SK-N-MC (cell line): ENCODE results near the gene RAB7A.
A peak's percentile ranks its signal among the peaks of the same experiment; 100 is the strongest.

Experiments
- DNase-seq: peaks from one replicate; pipeline ENCODE4 v3.0.0-alpha.2; 2011; ENCODE audit warnings: low read depth, low spot score
- H3K27ac ChIP-seq: fragments of 200-600 bp; sonication (generic); 2 replicates; pipeline ENCODE4 v1.5.1; 2016; ENCODE audit warnings: mixed run types
- H3K36me3 ChIP-seq: fragments of 200-600 bp; sonication (generic); 2 replicates; pipeline ENCODE4 v1.6.1; 2017; ENCODE audit warnings: antibody characterized with exemption, low read length, mixed read lengths; ENCODE audit not compliant: insufficient read depth
- H3K4me3 ChIP-seq: fragments of 200-600 bp; sonication (generic); 2 replicates; pipeline ENCODE4 v1.5.1; 2016
- H3K9ac ChIP-seq: fragments of 200-600 bp; sonication (generic); 2 replicates; pipeline ENCODE4 v1.8.0; 2017; ENCODE audit warnings: mixed run types, mixed read lengths; ENCODE audit not compliant: insufficient read length
- H3K9me3 ChIP-seq: fragments of 200-600 bp; sonication (generic); 2 replicates; pipeline ENCODE4 v1.6.1; 2017; ENCODE audit warnings: low read depth, mild to moderate bottlenecking, antibody characterized with exemption, low read length, moderate library complexity, mixed read lengths
- EZH2 ChIP-seq: fragments of 200-600 bp; sonication (generic); IDR thresholded peaks from one replicate; pipeline ENCODE4 v1.6.1; 2017; ENCODE audit warnings: antibody characterized with exemption
- FOXP2 ChIP-seq: optimal IDR thresholded peaks from 2 replicates; pipeline ENCODE3; 2011; ENCODE audit warnings: mild to moderate bottlenecking, moderate library complexity; ENCODE audit not compliant: insufficient read depth; ENCODE audit errors: extremely low read length, control extremely low read depth
- POLR2AphosphoS5 ChIP-seq: IDR thresholded peaks from 2 replicates; pipeline ENCODE4 v1.6.1; 2012; ENCODE audit warnings: mild to moderate bottlenecking, low read depth, low read length, borderline replicate concordance

RAB7A gene

DNA sequence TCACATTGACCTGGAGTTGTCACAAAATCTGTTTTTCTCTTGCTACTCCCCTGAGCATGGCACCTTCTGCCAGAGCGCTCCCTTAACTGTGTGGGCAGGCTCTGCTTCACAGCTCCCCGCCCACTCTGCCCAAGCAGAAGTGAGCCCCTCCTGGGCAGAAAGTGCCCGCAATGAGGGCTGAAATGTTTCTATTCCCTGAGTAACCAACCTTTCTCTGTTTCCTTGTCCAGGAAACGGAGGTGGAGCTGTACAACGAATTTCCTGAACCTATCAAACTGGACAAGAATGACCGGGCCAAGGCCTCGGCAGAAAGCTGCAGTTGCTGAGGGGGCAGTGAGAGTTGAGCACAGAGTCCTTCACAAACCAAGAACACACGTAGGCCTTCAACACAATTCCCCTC lies 87.1 kb downstream of the RAB7A start:
- Histone ChIP-seq H3K9me3 (no peaks in the 10 kb centered on the region), H3K9ac (peak overlapping the region; percentile 17), H3K4me3 (peak overlapping the region; percentile 32; the same call in 1 of the 2 replicates), H3K36me3 (peaks cover 93% of the 10 kb centered on the region), H3K27ac (peak overlapping the region; percentile 93)
- TF ChIP-seq POLR2AphosphoS5 (no peak), EZH2 (no peak), FOXP2 (no peak)
- no peak for DNase-seq

DNA sequence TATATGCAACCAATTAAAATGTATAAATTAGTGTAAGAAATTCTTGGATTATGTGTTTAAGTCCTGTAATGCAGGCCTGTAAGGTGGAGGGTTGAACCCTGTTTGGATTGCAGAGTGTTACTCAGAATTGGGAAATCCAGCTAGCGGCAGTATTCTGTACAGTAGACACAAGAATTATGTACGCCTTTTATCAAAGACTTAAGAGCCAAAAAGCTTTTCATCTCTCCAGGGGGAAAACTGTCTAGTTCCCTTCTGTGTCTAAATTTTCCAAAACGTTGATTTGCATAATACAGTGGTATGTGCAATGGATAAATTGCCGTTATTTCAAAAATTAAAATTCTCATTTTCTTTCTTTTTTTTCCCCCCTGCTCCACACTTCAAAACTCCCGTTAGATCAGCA lies 88.1 kb downstream of the RAB7A start:
- no peak for TF ChIP-seq EZH2
- no peak for TF ChIP-seq FOXP2
- no peak for TF ChIP-seq POLR2AphosphoS5
- DNase-seq: peak; percentile 87
- Histone ChIP-seq H3K9ac (peak overlapping the region; percentile 39), H3K27ac (peak overlapping the region; percentile 93), H3K9me3 (no peaks in the 10 kb centered on the region), H3K4me3 (peak overlapping the region; percentile 32), H3K36me3 (peaks cover 94% of the 10 kb centered on the region)

DNA sequence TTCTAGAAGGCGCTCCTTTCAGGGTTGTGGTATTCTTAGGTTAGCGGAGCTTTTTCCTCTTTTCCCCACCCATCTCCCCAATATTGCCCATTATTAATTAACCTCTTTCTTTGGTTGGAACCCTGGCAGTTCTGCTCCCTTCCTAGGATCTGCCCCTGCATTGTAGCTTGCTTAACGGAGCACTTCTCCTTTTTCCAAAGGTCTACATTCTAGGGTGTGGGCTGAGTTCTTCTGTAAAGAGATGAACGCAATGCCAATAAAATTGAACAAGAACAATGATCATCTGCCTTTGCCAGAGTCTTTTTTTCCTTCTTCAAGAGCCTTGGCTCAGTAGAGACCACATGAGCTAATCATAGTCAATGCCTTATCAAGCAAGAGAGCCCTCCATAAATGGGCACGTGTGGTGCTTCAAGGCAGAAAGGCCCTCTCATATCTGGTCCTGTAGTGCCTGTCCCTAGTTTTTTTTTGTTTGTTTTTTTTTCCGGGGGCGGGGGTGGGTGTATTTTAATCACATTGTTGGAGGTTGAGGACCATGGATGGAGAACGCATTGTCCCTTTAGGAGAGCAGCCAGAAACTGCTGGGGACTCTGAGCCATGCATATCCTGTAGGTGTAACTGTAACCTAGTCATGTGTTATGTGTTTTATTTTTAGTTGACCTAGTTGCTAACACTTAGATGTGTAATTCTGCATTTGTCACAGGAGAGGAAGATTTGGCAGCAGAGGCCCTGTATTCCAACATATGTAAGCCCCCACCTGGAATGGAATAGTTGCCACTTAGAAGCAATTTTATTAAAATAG lies 88.7 kb downstream of the RAB7A start:
- H3K9ac ChIP-seq: no peak overlapping the region
- peaks cover 92% of the 10 kb centered on the region for H3K36me3 ChIP-seq
- H3K9me3 ChIP-seq: no peaks in the 10 kb centered on the region
- TF ChIP-seq FOXP2: no peak
- no peak for TF ChIP-seq EZH2
- no peak for TF ChIP-seq POLR2AphosphoS5
- peak overlapping the region; percentile 93 for H3K27ac ChIP-seq
- DNase-seq: no peak
- H3K4me3 ChIP-seq: peak overlapping the region; percentile 32; the same call in 1 of the 2 replicates

DNA sequence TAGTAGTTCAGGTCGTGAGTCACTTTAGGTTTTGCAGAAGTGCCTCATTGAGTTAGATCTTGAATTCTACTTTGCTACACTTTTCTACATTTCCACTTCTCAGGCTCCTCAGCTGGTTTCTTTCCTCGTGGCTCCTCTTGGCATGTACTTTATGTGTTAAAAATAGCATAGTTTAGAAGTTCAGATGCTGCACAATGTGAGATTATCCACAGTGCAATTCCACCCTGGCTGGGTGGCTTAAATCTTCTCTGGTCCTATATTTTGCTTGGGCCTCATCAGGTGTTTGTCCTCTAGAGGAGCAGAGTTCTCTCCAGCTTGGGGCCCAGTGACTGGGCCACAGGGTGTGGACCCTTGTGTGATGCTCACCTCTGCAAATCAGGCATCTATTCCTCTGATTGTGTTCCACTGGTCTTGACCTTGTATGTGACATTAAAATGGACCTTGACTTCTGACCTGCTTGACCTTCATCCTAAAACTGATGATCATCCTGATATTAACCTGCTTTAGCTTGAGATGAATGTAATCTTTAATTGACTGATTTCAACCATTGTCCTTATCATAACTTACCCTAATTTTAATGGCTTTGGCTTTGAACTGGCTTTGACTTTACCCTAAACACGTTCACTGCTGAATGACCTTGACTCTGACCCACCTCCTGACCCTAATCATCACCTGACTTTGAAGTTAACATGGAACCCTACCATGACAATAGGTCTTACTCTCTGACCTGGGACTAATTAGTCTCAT lies 89.5 kb downstream of the RAB7A start:
- DNase-seq: no peak
- Histone ChIP-seq H3K27ac (no peak overlapping the region), H3K4me3 (no peak overlapping the region), H3K9me3 (no peaks in the 10 kb centered on the region), H3K9ac (no peak overlapping the region), H3K36me3 (peaks cover 93% of the 10 kb centered on the region)
- TF ChIP-seq FOXP2 (no peak), POLR2AphosphoS5 (no peak), EZH2 (no peak)

DNA sequence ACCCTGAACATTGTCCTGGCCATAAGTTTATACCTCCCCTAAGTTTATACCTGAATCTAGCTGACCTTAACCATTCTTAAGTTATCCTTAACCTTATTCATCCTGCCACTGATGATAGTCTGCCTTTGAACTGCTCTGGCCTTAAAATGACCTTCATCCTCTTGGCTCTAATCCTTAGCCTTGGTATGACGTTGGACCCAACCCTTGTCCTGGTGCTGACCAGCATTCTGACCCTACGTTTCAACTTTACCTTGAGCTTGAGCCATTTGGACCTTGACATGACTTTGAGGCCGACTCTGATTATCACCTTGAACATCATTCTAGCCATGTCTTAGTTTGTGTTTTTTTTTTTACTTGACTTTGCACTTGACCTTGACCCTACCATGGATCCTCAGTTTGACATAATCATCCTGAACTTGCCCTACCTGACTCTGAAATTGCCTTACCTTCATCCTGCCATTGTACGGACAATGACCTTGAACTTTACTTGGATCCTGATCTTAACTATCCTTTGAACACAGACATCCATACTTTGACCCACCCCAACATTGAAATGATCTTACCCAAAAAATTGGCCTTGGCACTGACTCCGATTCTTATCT lies 92.3 kb downstream of the RAB7A start:
- DNase-seq: no peak
- Histone ChIP-seq H3K36me3 (peaks cover 70% of the 10 kb centered on the region), H3K9ac (no peak overlapping the region), H3K9me3 (no peaks in the 10 kb centered on the region), H3K27ac (no peak overlapping the region), H3K4me3 (no peak overlapping the region)
- TF ChIP-seq EZH2: no peak
- TF ChIP-seq POLR2AphosphoS5: no peak
- no peak for TF ChIP-seq FOXP2

DNA sequence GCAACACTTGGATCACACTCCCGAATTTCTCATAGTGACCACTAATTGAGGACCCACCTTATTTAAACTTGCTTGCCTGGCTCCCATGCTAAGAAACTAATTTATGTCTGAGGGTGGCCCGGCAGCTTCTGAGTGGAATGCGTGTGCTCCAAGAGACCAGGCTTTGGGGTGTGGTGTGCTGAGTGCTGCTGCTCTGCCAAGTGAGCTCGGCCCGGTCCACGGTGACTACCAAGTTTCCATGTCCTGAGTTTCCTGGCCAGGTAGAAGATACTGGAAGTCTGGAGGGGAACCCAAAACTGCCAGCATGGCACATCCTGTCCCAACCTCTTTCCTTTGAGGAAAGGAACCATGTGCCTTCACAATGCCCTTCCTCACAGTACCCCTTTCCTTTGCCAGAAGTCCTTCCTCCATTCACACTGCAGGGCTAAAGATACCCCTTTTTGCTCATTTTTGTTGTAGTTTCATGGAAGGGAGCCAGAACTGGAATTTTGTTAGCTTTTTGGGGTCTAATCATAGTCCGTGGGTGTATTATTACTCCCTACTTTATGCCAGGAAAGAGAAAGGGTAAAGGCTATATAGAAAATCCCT lies 94.4 kb downstream of the RAB7A start:
- TF ChIP-seq EZH2 (no peak), POLR2AphosphoS5 (no peak), FOXP2 (no peak)
- H3K4me3 ChIP-seq: no peak overlapping the region
- DNase-seq: no peak
- peaks cover 50% of the 10 kb centered on the region for H3K36me3 ChIP-seq
- no peaks in the 10 kb centered on the region for H3K9me3 ChIP-seq
- no peak overlapping the region for H3K27ac ChIP-seq
- H3K9ac ChIP-seq: no peak overlapping the region

DNA sequence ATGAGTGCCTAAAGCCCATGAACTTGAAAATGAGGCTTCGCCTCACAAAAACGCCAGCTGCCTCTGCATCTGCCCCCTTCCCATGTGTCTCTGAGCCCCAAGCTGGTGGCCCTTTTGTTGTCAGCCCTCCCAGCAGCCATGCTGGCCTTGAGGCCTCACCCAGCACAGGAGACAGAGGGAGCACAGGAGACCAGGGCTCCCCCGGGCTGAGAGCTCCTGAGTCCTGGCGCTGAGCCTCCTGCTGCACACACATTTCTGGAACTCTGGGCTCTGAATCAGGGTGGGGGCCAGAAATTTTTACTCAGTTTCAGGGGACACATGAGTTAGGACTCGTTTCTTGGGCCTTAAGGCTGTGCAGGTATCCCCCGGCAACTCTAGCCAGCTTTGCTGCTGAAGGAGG lies 97.0 kb downstream of the RAB7A start:
- no peak overlapping the region for H3K27ac ChIP-seq

DNA sequence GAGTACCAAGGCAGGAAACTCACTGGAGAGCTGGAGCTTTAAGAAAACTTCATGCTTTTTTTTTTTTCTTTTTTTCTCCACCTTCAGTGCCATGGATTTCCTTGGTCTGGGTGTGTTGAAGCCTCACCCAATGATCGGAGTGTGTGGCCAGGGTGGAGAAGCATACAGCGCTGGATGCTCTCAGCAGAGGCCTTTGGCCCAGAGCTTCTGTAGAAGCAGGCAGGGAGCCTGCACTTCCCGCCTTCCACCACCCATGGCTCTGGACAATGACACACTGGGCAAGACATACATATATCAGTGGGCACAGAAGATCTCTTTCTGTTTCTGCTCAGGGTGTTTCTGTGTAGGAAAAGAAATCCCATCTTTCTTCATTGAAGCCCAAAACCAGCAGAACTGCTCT lies 97.6 kb downstream of the RAB7A start:
- Histone ChIP-seq H3K4me3 (no peak overlapping the region), H3K9me3 (no peaks in the 10 kb centered on the region), H3K27ac (no peak overlapping the region), H3K36me3 (peaks cover 19% of the 10 kb centered on the region), H3K9ac (no peak overlapping the region)
- DNase-seq: no peak
- TF ChIP-seq POLR2AphosphoS5: no peak
- TF ChIP-seq FOXP2: no peak
- no peak for TF ChIP-seq EZH2

More for the DNA sequence above, 97.0 kb downstream of the RAB7A start:
- peaks cover 26% of the 10 kb centered on the region for H3K36me3 ChIP-seq
- no peak overlapping the region for H3K9ac ChIP-seq
- no peak for TF ChIP-seq FOXP2
- TF ChIP-seq POLR2AphosphoS5: no peak
- no peak for TF ChIP-seq EZH2
- H3K4me3 ChIP-seq: no peak overlapping the region
- no peaks in the 10 kb centered on the region for H3K9me3 ChIP-seq
- DNase-seq: no peak
